Lung (tissue), 12 donors: ENCODE data around the gene INMT. TPM values are rescaled to one million over a fixed set of nuclear protein-coding genes. Genes with fewer than 3 reads are reported as not detected.

ENCODE experiments used
- ATAC-seq: fragments of 200-7000 bp; cut with Tn5 transposase; one replicate; pipeline ENCODE4 v1.9.1; 2020; ENCODE audit warnings: moderate number of reproducible peaks; ENCODE audit not compliant: insufficient read depth, low FRiP score
- DNase-seq, 3 donors: peaks; one replicate each; pipeline ENCODE4 v3.0.0-alpha.2; 2013 to 2017
- H3K27ac ChIP-seq, 2 donors: one replicate each; pipeline ENCODE4 v1.5.1; 2013; ENCODE audit warnings: mild to moderate bottlenecking in 2 of 2, moderate library complexity in 2 of 2, control low read depth in 1 of 2, inconsistent platforms in 1 of 2, low read depth in 1 of 2, low read length in 1 of 2
- H3K27me3 ChIP-seq, 3 donors: one replicate each; pipeline ENCODE4 v1.5.1; 2013; ENCODE audit warnings: low read length in 2 of 3; ENCODE audit not compliant: control insufficient read depth in 3 of 3, insufficient read depth in 3 of 3
- H3K36me3 ChIP-seq, 4 donors: one replicate each; pipeline ENCODE4 v1.5.1; 2013; ENCODE audit warnings: low read length in 4 of 4, mild to moderate bottlenecking in 1 of 4, moderate library complexity in 1 of 4; ENCODE audit not compliant: control insufficient read depth in 4 of 4, insufficient read depth in 4 of 4
- H3K4me1 ChIP-seq, 5 donors: one replicate each; pipeline ENCODE4 v1.5.1; 2013; ENCODE audit warnings: low read length in 5 of 5, mild to moderate bottlenecking in 2 of 5, moderate library complexity in 1 of 5; ENCODE audit not compliant: control insufficient read depth in 5 of 5, insufficient read depth in 5 of 5
- H3K4me3 ChIP-seq: one replicate; pipeline ENCODE4 v1.5.1; 2013; ENCODE audit warnings: mild to moderate bottlenecking, control low read depth, moderate library complexity
- H3K9ac ChIP-seq, 2 donors: one replicate each; pipeline ENCODE4 v1.5.1; 2013; ENCODE audit warnings: low read length in 2 of 2, control low read depth in 1 of 2; ENCODE audit not compliant: insufficient read depth in 1 of 2
- H3K9me3 ChIP-seq, 4 donors: one replicate each; pipeline ENCODE4 v1.5.1; 2013; ENCODE audit warnings: low read length in 3 of 4, mild to moderate bottlenecking in 1 of 4, moderate library complexity in 1 of 4; ENCODE audit not compliant: control insufficient read depth in 4 of 4, insufficient read depth in 3 of 4
- WGBS, 2 donors: extraction: QIAGEN DNeasy Blood & Tissue Kit; methylation state at CpG; one replicate each; pipeline ENCODE4 v1.1.7; 2013; 5-methylcytosine and 5-hydroxymethylcytosine counted together
- polyA plus RNA-seq, 2 donors: library from polyadenylated mRNA; stranded (reverse); fragments of 200-250 nt; gene quantifications; one replicate each; pipeline ENCODE4 v1.2.1, GENCODE V29; 2013
- total RNA-seq, 2 donors: library from RNA; depleted of rRNA in 1 of 2; stranded (reverse); fragments of >200 nt in 1 of 2; gene quantifications; one replicate each; pipeline ENCODE4 v1.2.1, GENCODE V29; 2014 to 2021
- TF ChIP-seq, protein P1 (sequence below): IDR thresholded peaks from 2 replicates; pipeline ENCODE4 v1.5.1; 2012; ENCODE audit warnings: mild to moderate bottlenecking; ENCODE audit errors: control extremely low read depth, extremely low read depth
- donor health status: control.
- donor health status: control.
- donor health status: Bipolar disorder and iron deficiency.
- donor health status: healthy.
- donor health status: DM: yes; HTN: yes; CAD: no.

Gene INMT
- total and polyA plus RNA-seq, 4 donors = 88.7 to 200 (median 127) TPM

DNA sequence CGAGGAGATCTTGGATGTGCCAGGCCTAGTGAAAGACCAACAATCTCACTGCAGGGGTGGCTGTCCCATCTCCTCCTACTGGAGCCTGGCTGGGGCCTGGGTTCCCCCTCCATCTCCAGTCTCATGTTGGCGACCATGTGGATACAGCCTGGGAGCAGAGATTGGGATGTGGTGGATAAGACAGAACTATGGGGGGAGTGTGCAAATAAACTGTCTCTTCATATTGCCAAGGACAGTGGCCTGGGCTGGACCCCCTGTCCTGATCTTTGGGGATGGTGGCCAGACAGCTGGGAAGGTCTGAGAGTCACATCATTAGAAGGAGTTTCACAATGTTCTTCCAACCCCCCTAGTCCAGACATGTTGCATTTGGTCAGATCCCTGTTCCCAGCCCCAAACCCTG, 13.5 kb downstream of the INMT start:
- peaks cover 15 to 71% (median 40%) of the 10 kb centered on the region in 5 donors for H3K4me1 ChIP-seq
- 81 to 87% methylated on average over 2 of the region's 2 CpGs for WGBS, 2 donors
- peak; percentile 89 to 96 (median 95) for DNase-seq

GRCh38 chr7:30770845-30771173, 18.9 kb downstream of the INMT start:
- Histone ChIP-seq H3K4me1 (peaks cover 0 to 39% (median 19%) of the 10 kb centered on the region in 5 donors), H3K4me3 (no peak overlapping the region), H3K9ac (peak overlapping the region in 1 of 2 donors; percentile 52), H3K27ac (peak overlapping the region; percentile 58 to 90), H3K27me3 (no peaks in the 10 kb centered on the region), H3K9me3 (no peaks in the 10 kb centered on the region), H3K36me3 (peaks cover 0 to 3% (median 0%) of the 10 kb centered on the region in 4 donors)
- TF ChIP-seq, protein P1, sequence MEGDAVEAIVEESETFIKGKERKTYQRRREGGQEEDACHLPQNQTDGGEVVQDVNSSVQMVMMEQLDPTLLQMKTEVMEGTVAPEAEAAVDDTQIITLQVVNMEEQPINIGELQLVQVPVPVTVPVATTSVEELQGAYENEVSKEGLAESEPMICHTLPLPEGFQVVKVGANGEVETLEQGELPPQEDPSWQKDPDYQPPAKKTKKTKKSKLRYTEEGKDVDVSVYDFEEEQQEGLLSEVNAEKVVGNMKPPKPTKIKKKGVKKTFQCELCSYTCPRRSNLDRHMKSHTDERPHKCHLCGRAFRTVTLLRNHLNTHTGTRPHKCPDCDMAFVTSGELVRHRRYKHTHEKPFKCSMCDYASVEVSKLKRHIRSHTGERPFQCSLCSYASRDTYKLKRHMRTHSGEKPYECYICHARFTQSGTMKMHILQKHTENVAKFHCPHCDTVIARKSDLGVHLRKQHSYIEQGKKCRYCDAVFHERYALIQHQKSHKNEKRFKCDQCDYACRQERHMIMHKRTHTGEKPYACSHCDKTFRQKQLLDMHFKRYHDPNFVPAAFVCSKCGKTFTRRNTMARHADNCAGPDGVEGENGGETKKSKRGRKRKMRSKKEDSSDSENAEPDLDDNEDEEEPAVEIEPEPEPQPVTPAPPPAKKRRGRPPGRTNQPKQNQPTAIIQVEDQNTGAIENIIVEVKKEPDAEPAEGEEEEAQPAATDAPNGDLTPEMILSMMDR = no peak
- DNase-seq (no peak), ATAC-seq (no peak)
- 70% methylated on average over 9 of the region's 9 CpGs for whole genome bisulfite sequencing, 2 donors

More for the DNA sequence above, 13.5 kb downstream of the INMT start:
- H3K27ac ChIP-seq = peak overlapping the region in 1 of 2 donors; percentile 64
- no peak for ATAC-seq
- no peak overlapping the region for H3K4me3 ChIP-seq
- no peak overlapping the region for H3K9ac ChIP-seq
- TF ChIP-seq, protein P1 = no peak
- H3K36me3 ChIP-seq = no peaks in the 10 kb centered on the region
- H3K27me3 ChIP-seq = no peaks in the 10 kb centered on the region
- peaks cover 0 to 2% (median 0%) of the 10 kb centered on the region in 4 donors for H3K9me3 ChIP-seq

- Histone ChIP-seq H3K9me3 (no peaks in the 10 kb centered on the region), H3K36me3 (peaks cover 0 to 3% (median 0%) of the 10 kb centered on the region in 4 donors), H3K9ac (peak within 1 kb of the TSS; percentile 49 to 52), H3K4me1 (peaks cover 0 to 34% (median 14%) of the 10 kb centered on the region in 5 donors), H3K4me3 (peak within 1 kb of the TSS; percentile 61), H3K27me3 (no peaks in the 10 kb centered on the region), H3K27ac (peak within 1 kb of the TSS; percentile 62 to 90)
- TF ChIP-seq, protein P1 = no peak
- ATAC-seq (peak; percentile 89), DNase-seq (peak; percentile 83 to 88 (median 88))
- WGBS, 2 donors = 2% methylated on average over 61 to 62 of the region's 62 CpGs
Observed at GRCh38 chr7:30771174-30771879, 19.4 kb downstream of the INMT start, which contains the start of gene MINDY4. MINDY4 (plus strand) TSS chr7:30771417; CDS start chr7:30771494, 77 bp downstream.
